Lower leg skin (tissue), 4 donors: ENCODE results near the gene EFEMP1. TPM values are rescaled to one million over a fixed set of nuclear protein-coding genes. Genes with fewer than 3 reads are reported as not detected.

ENCODE experiments used
- DNase-seq, 2 donors: peaks; one replicate each; pipeline ENCODE4 v3.0.0-alpha.2; 2019; ENCODE audit warnings: low spot score in 2 of 2
- H3K4me3 ChIP-seq: fragments of 200-600 bp; sonication (generic); 2 replicates; pipeline ENCODE4 v1.5.1; 2017; ENCODE audit warnings: mild to moderate bottlenecking, low read depth; ENCODE audit not compliant: poor library complexity, severe bottlenecking
- CTCF ChIP-seq, 3 donors: fragments of 450-650 bp; IDR thresholded peaks; one replicate each; pipeline ENCODE4 v1.5.1; 2016; ENCODE audit warnings: antibody characterized with exemption in 3 of 3, mild to moderate bottlenecking in 3 of 3, moderate library complexity in 2 of 3
- POLR2A ChIP-seq, 2 donors: fragments of 450-650 bp; IDR thresholded peaks; one replicate each; pipeline ENCODE4 v1.6.1; 2016 to 2017; ENCODE audit warnings: antibody characterized with exemption in 2 of 2, mild to moderate bottlenecking in 1 of 2, moderate library complexity in 1 of 2
- WGBS, 2 donors: methylation state at CpG; one replicate each; pipeline ENCODE4 v1.1.5; 2018; 5-methylcytosine and 5-hydroxymethylcytosine counted together
- intact Hi-C: fragments of 100-400 bp; cut with DNase I; formaldehyde crosslinking; loops from one replicate; pipeline ENCODE4 v1.15.0; 2023; ENCODE audit warnings: low total_unique reads
- total RNA-seq, 4 donors: library from RNA; depleted of rRNA; stranded (reverse); fragments of >200 nt; gene quantifications; one replicate each; pipeline ENCODE4 v1.1.0, GENCODE V29; 2016

The EFEMP1 gene
- total RNA-seq, 4 donors from 2014 or later = 86.2 to 113 (median 98.9) TPM

- intact Hi-C loops = no loop called here
- DNase-seq = no peak
- no peak overlapping the region for H3K4me3 ChIP-seq
- TF ChIP-seq CTCF (IDR thresholded peaks at IDR 0.05) (no peak), POLR2A (IDR thresholded peaks at IDR 0.05) (no peak)
- WGBS, 2 donors = 58 to 61% methylated on average over 4 of the region's 4 CpGs
These were observed 30.9 kb upstream of the EFEMP1 start for GRCh38 chr2:55954306-55955035.

- DNase-seq = no peak
- no peak overlapping the region for H3K4me3 ChIP-seq
- intact Hi-C loops = no loop called here
- 81 to 84% methylated on average over 4 of the region's 4 CpGs for WGBS, 2 donors
- TF ChIP-seq CTCF (IDR thresholded peaks at IDR 0.05) (no peak), POLR2A (IDR thresholded peaks at IDR 0.05) (no peak)
These were observed 28.8 kb upstream of the EFEMP1 start for GRCh38 chr2:55952415-55952814.

- intact Hi-C loops = no loop called here
- WGBS, 2 donors = 80 to 95% methylated on average over 5 of the region's 5 CpGs
- no peak for DNase-seq
- TF ChIP-seq POLR2A (IDR thresholded peaks at IDR 0.05) (no peak), CTCF (IDR thresholded peaks at IDR 0.05) (no peak)
- H3K4me3 ChIP-seq = no peak overlapping the region
These were observed 28.0 kb upstream of the EFEMP1 start for GRCh38 chr2:55951533-55951932.

GRCh38 chr2:55949613-55950012, 26.0 kb upstream of the EFEMP1 start:
- DNase-seq = no peak
- TF ChIP-seq POLR2A (IDR thresholded peaks at IDR 0.05) (no peak), CTCF (IDR thresholded peaks at IDR 0.05) (no peak)
- intact Hi-C loops = no loop called here
- WGBS, 2 donors = 29 to 54% methylated on average over 2 of the region's 2 CpGs
- H3K4me3 ChIP-seq = no peak overlapping the region

- no peak for TF ChIP-seq POLR2A (IDR thresholded peaks at IDR 0.05)
- TF ChIP-seq CTCF (IDR thresholded peaks at IDR 0.05) = no peak
- H3K4me3 ChIP-seq = no peak overlapping the region
- intact Hi-C loops = no loop called here
- DNase-seq = no peak
These were observed 25.6 kb upstream of the EFEMP1 start for GRCh38 chr2:55949211-55949610.
